NCI-H446 (cell line): ENCODE results near the gene CLRN3.

Experiments
- DNase-seq, 2 experiments: peaks; one replicate each; lab custom pipeline; 2025; lab: John Stamatoyannopoulos, UW

Gene CLRN3

DNA sequence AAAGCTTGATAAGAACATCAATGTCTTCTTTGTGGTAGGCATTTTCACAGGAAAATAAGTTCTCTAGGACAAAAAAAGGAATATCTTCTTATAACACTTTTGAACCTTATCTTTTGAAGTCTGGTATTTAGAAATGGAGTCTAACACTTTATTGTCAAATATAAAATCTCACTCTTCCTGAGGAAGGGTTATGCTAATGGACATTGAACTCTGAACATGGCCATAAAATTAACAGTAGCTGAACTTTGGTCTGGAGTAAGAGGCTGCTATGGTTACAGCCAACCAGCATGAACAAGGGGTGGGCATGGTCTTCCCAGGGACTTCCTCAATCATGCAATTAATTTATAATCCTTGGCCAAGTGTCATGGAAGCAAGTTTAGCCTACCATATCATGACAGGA is at the start of gene CLRN3:
Gene CLRN3, minus strand, starts transcription at position 199 of the 400 bp plus-strand sequence. Its CDS starts 157 bp downstream, at position 42.
- DNase-seq = no peak

DNA sequence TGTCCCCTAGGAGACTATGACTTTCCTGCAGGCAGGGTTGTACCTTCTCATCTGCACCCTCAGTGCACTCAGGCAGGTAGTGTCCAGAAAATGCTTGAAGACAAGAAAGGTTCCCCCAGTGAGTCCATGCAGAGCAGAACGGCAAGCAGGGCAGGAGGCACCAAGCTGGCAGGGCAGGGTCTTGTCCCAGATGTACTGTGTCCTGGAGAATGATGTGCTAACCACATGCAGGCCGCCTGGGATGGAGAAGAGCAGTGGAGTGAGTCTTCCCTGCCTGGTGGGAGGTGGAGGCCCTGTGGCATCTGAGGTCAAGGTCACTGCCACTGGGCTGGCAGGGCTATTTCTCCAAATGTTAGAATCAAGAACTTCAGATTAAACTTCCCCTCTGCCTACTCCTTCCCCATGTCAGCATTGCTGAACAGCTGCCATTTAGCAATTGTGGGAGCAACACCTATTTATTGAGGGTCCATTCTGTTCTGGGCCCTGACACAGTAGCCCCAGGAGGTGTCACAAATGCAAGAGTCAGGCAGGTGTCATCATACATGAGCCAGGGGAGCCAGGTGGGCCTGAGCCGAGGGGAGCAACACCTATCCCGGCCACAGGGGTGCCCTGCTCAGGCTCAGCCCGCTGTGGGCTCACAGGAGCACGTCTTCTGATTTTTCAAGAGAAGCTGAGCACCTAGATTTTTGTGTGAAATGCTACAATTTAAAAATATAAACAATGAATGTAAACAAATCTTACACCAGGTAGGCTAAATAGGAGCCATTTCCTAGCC is 48.3 kb upstream of the CLRN3 start:
- DNase-seq = no peak

GRCh38 chr10:127939786-127940330 is 47.1 kb upstream of the CLRN3 start:
- no peak for DNase-seq

- no peak for DNase-seq
These were observed 45.2 kb upstream of the CLRN3 start for GRCh38 chr10:127937915-127938463.

GRCh38 chr10:127937069-127937468 is 44.3 kb upstream of the CLRN3 start:
- DNase-seq = no peak

GRCh38 chr10:127935071-127935561 is 42.4 kb upstream of the CLRN3 start:
- no peak for DNase-seq

- DNase-seq = no peak
These were observed 41.6 kb upstream of the CLRN3 start for GRCh38 chr10:127934383-127934782.

DNA sequence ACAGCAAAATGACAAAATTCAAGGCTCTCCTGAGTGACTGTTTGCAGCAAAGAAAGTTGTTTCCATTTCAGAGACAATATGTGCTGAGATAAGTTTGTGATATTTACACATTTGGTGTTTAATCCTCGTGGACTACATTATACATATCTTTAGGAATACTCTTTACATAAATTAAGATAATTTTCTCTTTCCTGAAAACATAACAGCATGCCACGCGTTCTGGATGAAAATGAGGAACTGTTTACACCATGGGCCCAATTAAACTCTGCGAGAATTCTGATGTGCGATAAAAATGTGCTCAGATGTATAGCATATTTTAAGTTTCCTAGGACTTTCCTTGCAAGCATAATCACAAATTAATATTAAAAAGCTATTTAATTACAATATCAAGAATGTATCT is 40.5 kb upstream of the CLRN3 start:
- DNase-seq = no peak

DNA sequence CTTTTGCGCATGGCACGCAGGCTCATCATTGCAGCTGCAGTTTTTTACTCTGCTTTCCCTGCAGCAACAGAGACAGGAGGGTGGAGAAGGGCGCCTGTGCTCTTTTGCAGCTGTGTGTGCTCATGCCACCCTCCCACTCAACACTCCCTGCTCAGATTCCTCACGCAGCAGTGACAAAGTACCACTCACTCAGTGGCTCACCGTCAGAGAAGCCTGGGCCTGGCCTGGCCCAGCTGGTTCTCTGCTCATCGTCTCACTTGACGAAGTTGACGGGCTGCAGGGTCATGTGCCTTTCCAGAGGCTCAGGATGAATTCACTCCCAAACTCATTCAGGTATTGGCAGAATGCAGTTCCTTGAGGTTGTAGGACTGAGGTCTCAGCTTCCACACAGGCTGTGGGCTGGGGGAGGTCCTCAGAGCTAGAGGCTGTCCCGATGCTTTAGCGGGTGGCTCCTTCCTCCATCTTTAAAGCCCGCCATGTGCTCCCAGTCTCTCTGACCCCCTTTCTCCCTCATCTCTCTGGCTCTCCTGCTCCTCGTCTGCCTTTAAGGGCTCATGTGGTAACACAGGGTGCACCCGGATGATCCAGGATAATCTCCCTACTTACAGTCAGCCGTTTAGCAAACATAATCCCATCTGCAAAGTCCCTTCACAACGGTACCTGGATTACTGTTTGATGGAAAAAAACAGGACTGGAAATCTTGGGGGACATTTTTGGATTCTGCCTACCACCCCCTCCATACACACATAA is 40.0 kb upstream of the CLRN3 start:
- no peak for DNase-seq

DNA sequence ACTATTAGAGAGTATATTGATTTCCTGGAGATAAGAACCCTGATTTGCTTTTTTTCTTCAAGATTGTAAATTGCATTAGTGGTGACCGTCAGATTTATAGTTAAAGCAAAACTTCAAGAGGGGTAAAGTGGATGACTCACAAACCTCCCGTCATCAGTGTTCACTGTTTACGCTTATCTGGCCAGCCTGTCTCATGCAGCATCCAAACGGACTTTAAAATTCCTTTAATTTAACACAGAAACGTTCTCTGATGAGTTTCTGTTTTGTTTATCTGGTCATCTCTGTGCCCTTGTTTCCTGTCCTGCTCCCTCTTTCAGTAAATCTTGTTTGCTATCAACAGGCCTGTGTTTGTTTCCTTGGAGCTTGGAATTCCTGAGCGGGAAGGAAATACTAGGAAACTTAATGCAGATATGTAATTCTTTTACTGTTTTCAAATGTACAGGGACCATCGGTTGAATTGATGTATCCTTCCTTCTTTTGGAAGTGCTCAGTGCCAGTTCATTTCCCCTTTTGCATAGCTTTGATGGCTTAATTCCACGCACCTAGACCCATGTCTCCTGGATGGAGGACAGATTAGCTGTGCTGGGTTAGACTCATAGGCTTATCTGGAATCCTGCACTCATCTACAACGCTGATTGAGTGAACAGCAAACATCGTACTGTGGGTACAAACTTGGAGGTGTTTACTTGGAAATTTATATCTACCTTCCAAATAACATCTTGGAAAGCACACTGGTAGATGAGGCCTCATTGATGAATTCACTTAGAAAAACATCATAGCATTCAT is 35.5 kb upstream of the CLRN3 start:
- DNase-seq = no peak

- no peak for DNase-seq
These were observed 33.7 kb upstream of the CLRN3 start for GRCh38 chr10:127926455-127926854.

- DNase-seq = no peak
These were observed 32.9 kb upstream of the CLRN3 start for GRCh38 chr10:127925471-127926207.

GRCh38 chr10:127923646-127924045 is 30.9 kb upstream of the CLRN3 start:
- no peak for DNase-seq

GRCh38 chr10:127922675-127923366 is 30.1 kb upstream of the CLRN3 start:
- DNase-seq = peak in 1 of 2 experiments; percentile 29

DNA sequence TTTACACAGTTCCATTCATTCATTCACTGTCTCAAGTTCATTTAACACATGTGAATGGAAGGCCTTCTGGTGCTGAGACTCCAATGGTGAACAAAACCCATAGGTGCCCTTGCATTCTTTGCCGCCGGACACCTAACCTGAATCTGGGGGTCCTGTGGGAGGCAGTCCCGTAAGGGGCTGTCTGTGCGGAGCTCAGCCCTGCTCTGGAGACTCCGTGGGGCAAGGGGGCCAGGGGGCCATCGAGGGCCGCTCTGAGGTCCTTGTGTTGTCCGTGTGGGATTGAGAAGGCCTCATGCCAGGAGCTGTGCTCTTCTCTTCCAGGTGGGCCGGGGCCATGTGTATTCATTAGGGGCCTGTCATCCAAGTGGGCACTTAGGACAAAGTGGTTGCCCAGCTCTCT is 29.5 kb upstream of the CLRN3 start:
- DNase-seq = no peak

DNA sequence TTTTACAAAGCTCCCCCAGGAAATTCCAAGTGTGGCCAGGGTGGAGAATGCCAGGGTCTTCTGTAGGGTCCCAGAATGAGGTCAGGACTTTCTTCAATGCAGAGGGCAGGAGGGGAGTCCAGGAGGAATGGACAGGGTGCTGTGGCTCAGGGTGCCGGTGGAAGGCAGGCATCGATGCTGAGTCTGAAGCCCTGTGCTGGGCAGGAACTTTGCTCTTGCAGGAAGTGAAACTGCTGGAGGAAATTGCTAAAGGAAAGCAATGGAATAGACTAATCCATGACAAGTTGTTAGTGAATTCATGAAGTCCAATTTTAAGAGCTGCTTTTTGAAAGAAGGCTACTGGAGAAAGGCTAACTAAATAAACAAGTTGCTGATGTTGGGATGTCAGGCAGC is 29.0 kb upstream of the CLRN3 start:
- no peak for DNase-seq

DNA sequence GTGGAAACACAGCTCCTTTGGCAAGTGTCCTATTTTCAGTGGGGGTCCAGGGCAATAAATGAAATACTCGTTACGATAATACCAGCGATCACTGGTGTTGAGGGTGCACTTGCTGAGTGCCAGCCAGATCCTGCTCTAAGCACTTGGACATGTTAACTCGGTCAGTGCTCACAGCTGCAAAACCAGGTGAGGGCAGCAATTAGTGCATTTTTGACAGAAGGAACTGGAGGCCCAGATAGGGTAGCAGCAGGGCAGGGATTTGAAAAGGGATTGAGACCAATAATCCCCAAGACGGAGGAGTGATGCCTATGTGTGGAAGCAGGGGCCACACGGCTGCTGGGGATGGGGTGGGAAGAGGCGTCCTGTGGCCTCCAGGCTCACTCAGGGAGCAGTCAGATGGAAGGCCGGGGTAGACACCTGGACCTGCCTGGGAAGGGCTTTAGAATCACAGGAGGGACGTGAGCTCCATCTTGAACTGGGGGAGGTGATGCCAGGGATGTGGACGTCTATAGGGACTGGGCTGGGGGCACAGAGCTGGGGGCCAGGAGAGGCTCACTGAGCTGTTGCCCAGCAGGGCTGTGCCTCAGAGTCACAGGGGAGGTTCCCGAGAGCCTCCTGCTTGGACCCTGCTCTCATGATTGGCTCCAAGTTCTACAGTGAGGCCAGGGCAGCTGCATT is 28.5 kb upstream of the CLRN3 start:
- no peak for DNase-seq

GRCh38 chr10:127920306-127921074 is 27.7 kb upstream of the CLRN3 start:
- no peak for DNase-seq
